Panc1 (cell line): ENCODE data around the gene TNIP2.

Experiments used
- CTCF ChIP-seq: fragments of 450-650 bp; IDR thresholded peaks from 2 replicates; pipeline ENCODE4 v1.5.1; 2017; ENCODE audit warnings: mild to moderate bottlenecking
- POLR2AphosphoS5 ChIP-seq: IDR thresholded peaks from 2 replicates; pipeline ENCODE4 v1.6.1; 2012; ENCODE audit warnings: mild to moderate bottlenecking, low read depth, low read length, moderate library complexity
- SIN3A ChIP-seq: IDR thresholded peaks from 2 replicates; pipeline ENCODE4 v1.6.1; 2012; ENCODE audit warnings: low read depth, mild to moderate bottlenecking, low read length, moderate library complexity, borderline replicate concordance; ENCODE audit not compliant: insufficient read depth
- TCF7L2 ChIP-seq: IDR thresholded peaks from 2 replicates; pipeline ENCODE4 v1.6.1; 2011; ENCODE audit warnings: mild to moderate bottlenecking, low read depth, low read length, inconsistent platforms

- no peak for TF ChIP-seq POLR2AphosphoS5
- no peak for TF ChIP-seq SIN3A
- TF ChIP-seq CTCF = no peak
- no peak for TF ChIP-seq TCF7L2
These were observed 56.6 kb downstream of the TNIP2 start for GRCh38 chr4:2699534-2699933.
